Colonic mucosa (tissue), 4 donors: ENCODE results near the gene INAFM2. TPM values are rescaled to one million over a fixed set of nuclear protein-coding genes. Genes with fewer than 3 reads are reported as not detected.

Experiments
- DNase-seq: peaks from one replicate; pipeline ENCODE4 v3.0.0-alpha.2; 2020
- H3K27ac ChIP-seq: fragments of 200-600 bp; one replicate; pipeline ENCODE4 v1.8.0; 2021
- H3K27me3 ChIP-seq: fragments of 200-600 bp; one replicate; pipeline ENCODE4 v1.8.0; 2021
- H3K36me3 ChIP-seq: fragments of 200-600 bp; one replicate; pipeline ENCODE4 v1.8.0; 2021
- H3K4me1 ChIP-seq: fragments of 200-600 bp; one replicate; pipeline ENCODE4 v1.8.0; 2021; ENCODE audit warnings: mild to moderate bottlenecking
- H3K4me3 ChIP-seq: fragments of 200-600 bp; one replicate; pipeline ENCODE4 v1.8.0; 2021
- H3K9ac ChIP-seq, 2 donors: one replicate each; pipeline ENCODE4 v1.7.0; 2013; ENCODE audit warnings: control low read depth in 2 of 2, low read depth in 2 of 2, low read length in 2 of 2
- H3K9me3 ChIP-seq: fragments of 200-600 bp; one replicate; pipeline ENCODE4 v1.8.0; 2021
- intact Hi-C: fragments of 100-400 bp; cut with DNase I; formaldehyde crosslinking; loops from one replicate; pipeline ENCODE4 v1.14.1; 2022
- total RNA-seq, 2 donors: library from RNA; stranded (reverse); fragmentation: NEBNext Ultra II Directional in 1 of 2; extraction: Animal tissue kit (Norgen Biotek cat#: 25700) in 1 of 2; gene quantifications; one replicate each; pipeline ENCODE4 v1.2.1, GENCODE V29; 2021
- TF ChIP-seq, protein P1 (sequence below): fragments of 200-600 bp; IDR thresholded peaks from one replicate; pipeline ENCODE4 v1.8.0; 2022; ENCODE audit warnings: antibody characterized with exemption, mild to moderate bottlenecking
- donor health status: healthy.
- donor health status: DM: no; HTN: no; CAD: no.
- donor health status: DM: no; HTN: no; CAD: no.

Gene INAFM2
- total RNA-seq, 2 donors from 2014 or later = 10.8 to 28.6 TPM

DNA sequence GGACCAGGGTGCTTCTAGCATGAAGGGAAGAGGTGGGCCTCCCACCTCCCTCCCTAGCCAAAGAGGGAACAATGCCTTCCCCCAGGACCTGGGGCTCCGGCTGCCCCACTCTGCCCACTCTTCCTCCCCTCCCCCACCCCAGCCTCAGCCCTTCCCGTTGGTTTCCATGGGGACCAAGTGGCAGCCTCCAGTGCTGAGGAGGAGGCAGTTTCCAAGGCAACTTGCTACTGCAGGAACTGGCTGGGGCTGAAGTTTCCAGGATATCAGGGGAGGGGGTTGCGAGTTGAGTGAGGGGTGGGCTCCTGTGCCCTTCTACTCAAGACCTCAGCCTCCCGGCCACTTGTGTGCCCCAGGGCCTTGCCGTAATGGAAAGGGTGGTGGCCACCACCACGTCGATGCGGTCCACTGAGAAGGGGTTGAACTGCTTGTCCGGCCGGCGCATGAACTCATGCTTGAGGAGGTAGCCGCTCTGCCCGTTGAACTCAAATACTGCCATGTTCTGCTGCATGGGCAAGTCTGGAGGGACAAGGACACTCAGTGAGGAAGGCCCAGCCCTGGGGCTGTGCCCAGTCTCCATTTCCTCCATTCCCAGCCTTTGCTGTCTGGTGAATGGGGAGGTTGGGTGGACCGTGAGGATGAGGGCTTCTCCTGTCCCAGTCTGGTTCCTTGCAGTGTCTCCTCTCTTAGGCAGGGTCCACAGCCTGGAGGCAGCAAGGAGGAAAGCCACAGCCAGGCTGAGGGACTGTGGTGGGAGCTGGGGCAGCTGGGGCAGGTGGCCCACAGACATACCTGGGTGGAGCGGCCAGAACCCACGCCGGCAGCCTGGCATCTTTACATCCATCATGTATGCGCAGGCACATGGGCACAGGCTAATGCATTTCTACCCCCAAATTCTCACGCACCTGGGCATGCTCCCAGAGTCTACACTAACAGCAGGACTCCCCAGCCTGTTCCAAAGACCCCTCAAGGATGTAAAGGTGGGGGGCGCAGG lies 29.3 kb upstream of the INAFM2 start:
- intact Hi-C loops = no loop called here
- DNase-seq = no peak
- Histone ChIP-seq H3K27me3 (no peaks in the 10 kb centered on the region), H3K4me1 (peaks cover 4% of the 10 kb centered on the region), H3K36me3 (no peaks in the 10 kb centered on the region), H3K9ac (no peak overlapping the region), H3K4me3 (no peak overlapping the region), H3K9me3 (no peaks in the 10 kb centered on the region), H3K27ac (no peak overlapping the region)
- TF ChIP-seq, protein P1, sequence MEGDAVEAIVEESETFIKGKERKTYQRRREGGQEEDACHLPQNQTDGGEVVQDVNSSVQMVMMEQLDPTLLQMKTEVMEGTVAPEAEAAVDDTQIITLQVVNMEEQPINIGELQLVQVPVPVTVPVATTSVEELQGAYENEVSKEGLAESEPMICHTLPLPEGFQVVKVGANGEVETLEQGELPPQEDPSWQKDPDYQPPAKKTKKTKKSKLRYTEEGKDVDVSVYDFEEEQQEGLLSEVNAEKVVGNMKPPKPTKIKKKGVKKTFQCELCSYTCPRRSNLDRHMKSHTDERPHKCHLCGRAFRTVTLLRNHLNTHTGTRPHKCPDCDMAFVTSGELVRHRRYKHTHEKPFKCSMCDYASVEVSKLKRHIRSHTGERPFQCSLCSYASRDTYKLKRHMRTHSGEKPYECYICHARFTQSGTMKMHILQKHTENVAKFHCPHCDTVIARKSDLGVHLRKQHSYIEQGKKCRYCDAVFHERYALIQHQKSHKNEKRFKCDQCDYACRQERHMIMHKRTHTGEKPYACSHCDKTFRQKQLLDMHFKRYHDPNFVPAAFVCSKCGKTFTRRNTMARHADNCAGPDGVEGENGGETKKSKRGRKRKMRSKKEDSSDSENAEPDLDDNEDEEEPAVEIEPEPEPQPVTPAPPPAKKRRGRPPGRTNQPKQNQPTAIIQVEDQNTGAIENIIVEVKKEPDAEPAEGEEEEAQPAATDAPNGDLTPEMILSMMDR = no peak

GRCh38 chr15:40295297-40295696 lies 28.2 kb upstream of the INAFM2 start:
- intact Hi-C loops = no loop called here
- TF ChIP-seq, protein P1 = no peak
- no peak for DNase-seq

GRCh38 chr15:40295877-40296560 lies 27.5 kb upstream of the INAFM2 start:
- intact Hi-C loops = no loop called here
- Histone ChIP-seq H3K27ac (no peak overlapping the region), H3K27me3 (no peaks in the 10 kb centered on the region)

More at GRCh38 chr15:40295297-40295696, 28.2 kb upstream of the INAFM2 start:
- no peaks in the 10 kb centered on the region for H3K27me3 ChIP-seq
- no peak overlapping the region for H3K4me3 ChIP-seq
- no peak overlapping the region for H3K27ac ChIP-seq
- H3K36me3 ChIP-seq = no peaks in the 10 kb centered on the region
- H3K9me3 ChIP-seq = no peaks in the 10 kb centered on the region
- H3K9ac ChIP-seq = no peak overlapping the region
- H3K4me1 ChIP-seq = peaks cover 4% of the 10 kb centered on the region

DNA sequence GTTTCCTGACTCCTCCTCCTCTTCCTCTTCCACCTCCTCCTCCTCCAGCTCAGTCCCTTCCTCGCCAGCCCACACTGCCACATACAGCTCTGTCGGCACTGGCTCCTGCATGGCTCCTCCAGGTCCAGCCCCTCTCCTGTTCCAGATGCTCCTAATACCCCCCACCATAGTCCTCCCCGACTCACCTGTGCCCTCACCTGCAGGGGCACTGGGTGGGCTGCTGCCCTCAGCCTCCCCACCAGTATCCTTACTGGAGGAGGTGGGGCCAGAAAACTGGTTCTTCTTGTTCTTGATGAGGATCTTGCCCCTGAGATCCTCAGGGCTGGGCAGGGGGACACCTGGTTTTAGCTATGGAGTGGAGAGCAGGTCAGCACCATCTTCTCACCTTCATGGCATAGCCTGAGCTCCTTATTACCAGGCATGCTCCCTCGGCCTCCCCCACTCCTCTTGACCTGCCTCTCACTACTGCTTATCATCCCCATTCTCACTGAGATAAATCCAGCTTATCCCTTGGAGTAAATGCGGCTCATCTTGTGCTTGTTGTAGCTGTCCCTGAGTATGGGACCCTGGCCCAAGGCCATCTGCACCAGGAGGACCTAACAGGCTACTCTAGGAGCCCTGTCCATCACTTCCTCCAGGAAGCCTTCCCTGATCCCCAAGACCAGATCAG lies 26.8 kb upstream of the INAFM2 start:
- no peak for DNase-seq
- H3K4me1 ChIP-seq = no peaks in the 10 kb centered on the region
- TF ChIP-seq, protein P1 = no peak
- intact Hi-C loops = no loop called here
- H3K27ac ChIP-seq = no peak overlapping the region
- no peaks in the 10 kb centered on the region for H3K27me3 ChIP-seq
- no peaks in the 10 kb centered on the region for H3K9me3 ChIP-seq
- H3K36me3 ChIP-seq = no peaks in the 10 kb centered on the region
- no peak overlapping the region for H3K9ac ChIP-seq
- H3K4me3 ChIP-seq = no peak overlapping the region

More at GRCh38 chr15:40295877-40296560, 27.5 kb upstream of the INAFM2 start:
- Histone ChIP-seq H3K4me1 (peaks cover 2% of the 10 kb centered on the region), H3K9ac (no peak overlapping the region), H3K4me3 (no peak overlapping the region), H3K9me3 (no peaks in the 10 kb centered on the region), H3K36me3 (no peaks in the 10 kb centered on the region)
- DNase-seq = no peak
- TF ChIP-seq, protein P1 = no peak

DNA sequence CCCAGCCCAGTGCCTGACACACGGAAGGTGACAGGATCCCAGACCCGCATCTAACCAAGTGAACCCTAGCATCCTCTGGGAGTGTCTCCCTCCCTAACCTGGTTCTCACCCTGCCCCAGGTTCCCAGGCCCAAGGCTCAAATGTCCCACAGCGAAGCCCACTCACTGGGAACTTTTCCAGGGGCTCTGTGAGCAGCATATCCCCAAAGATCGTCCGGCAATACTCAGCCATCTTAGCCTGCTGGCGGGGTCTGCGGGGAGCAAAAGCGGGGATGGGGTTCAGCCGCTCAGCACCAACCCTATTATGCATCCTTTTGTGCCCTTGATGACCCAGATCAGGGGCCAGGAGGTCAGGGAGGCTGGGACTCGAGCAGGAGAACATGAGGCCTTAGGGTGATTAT lies 26.1 kb upstream of the INAFM2 start:
- no peak overlapping the region for H3K27ac ChIP-seq
- TF ChIP-seq, protein P1 = no peak
- intact Hi-C loops = no loop called here
- H3K36me3 ChIP-seq = no peaks in the 10 kb centered on the region
- no peak overlapping the region for H3K4me3 ChIP-seq
- H3K4me1 ChIP-seq = no peaks in the 10 kb centered on the region
- no peaks in the 10 kb centered on the region for H3K27me3 ChIP-seq
- no peak for DNase-seq
- H3K9ac ChIP-seq = no peak overlapping the region
- H3K9me3 ChIP-seq = no peaks in the 10 kb centered on the region
